Activated CD4-positive, alpha-beta T cell treated with anti-CD3 and anti-CD28 coated beads, Interleukin-2, amount 10 ng/mL, durations not matched to agents 24 days and 14 days (primary cell): ENCODE data around the gene MTPN. TPM values are rescaled to one million over a fixed set of nuclear protein-coding genes. Genes with fewer than 3 reads are reported as not detected.

ENCODE experiments used
- DNase-seq: peaks from one replicate; pipeline ENCODE4 v3.0.0; 2022
- H3K27ac Mint-ChIP-seq: one replicate; pipeline ENCODE4 v1.8.0; 2022; ENCODE audit warnings: mild to moderate bottlenecking, mixed read lengths
- H3K27me3 Mint-ChIP-seq: one replicate; pipeline ENCODE4 v1.8.0; 2022; ENCODE audit warnings: mixed read lengths
- H3K36me3 Mint-ChIP-seq: one replicate; pipeline ENCODE4 v1.8.0; 2022; ENCODE audit warnings: low read depth, mild to moderate bottlenecking, mixed read lengths
- H3K4me1 Mint-ChIP-seq: one replicate; pipeline ENCODE4 v1.8.0; 2021; ENCODE audit warnings: mixed read lengths
- H3K4me3 Mint-ChIP-seq: one replicate; pipeline ENCODE4 v1.8.0; 2022; ENCODE audit warnings: mild to moderate bottlenecking, moderate library complexity, mixed read lengths
- H3K9me3 Mint-ChIP-seq: one replicate; pipeline ENCODE4 v1.8.0; 2021; ENCODE audit warnings: mixed read lengths
- intact Hi-C: fragments of 100-400 bp; cut with micrococcal nuclease; formaldehyde crosslinking; loops from one replicate; pipeline ENCODE4 v1.15.1; 2023
- total RNA-seq: library from RNA; stranded (reverse); gene quantifications from 2 replicates; pipeline ENCODE4 v1.2.3, GENCODE V29; 2022

MTPN gene
- total RNA-seq, 1 donor from 2014 or later: 121 TPM

DNA sequence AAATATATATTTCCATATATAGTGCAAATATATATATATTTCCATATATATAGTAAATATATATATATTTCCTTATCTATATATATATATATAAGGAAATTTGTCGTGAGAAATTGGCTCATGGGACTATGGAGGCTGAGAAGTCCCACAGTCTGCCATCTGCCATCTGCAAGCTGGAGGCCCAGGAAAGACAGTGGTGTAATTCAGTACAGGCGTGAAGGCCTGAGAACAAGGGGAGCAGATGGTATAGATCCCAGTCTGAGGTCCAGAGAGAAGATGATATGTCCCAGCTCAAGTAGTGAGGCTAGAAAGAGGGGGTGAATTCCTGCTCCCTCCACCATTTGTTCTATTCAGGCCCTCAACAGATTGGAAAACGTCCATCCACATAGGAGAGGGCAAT is 78.9 kb downstream of the MTPN start:
- H3K4me1 Mint-ChIP-seq: no peaks in the 10 kb centered on the region

DNA sequence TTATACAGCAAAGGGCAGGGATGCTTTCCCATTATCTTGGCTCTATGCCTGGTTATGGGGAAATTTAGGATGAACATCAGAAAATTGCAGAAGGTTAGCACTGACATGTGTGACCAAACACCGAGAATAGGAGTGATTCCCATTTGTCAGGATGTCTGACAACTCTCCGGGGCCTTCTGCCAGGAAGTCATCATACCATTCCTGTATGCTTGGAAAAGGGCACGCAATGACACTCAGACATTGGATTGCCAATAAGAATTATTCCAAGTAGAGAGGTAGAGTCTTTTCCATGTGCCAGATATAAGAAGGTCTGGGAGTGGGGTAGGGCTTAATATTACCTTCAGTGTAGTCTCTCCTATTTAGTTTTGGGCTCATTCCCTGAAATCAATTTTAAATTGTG is 82.3 kb downstream of the MTPN start:
- DNase-seq: no peak
- no peaks in the 10 kb centered on the region for H3K27me3 Mint-ChIP-seq
- intact Hi-C loops: no loop called here
- no peak overlapping the region for H3K27ac Mint-ChIP-seq
- no peaks in the 10 kb centered on the region for H3K36me3 Mint-ChIP-seq
- no peaks in the 10 kb centered on the region for H3K9me3 Mint-ChIP-seq
- H3K4me1 Mint-ChIP-seq: no peaks in the 10 kb centered on the region
- no peak overlapping the region for H3K4me3 Mint-ChIP-seq

More for the DNA sequence above, 78.9 kb downstream of the MTPN start:
- intact Hi-C loops: no loop called here
- DNase-seq: no peak
- H3K9me3 Mint-ChIP-seq: no peaks in the 10 kb centered on the region
- H3K27me3 Mint-ChIP-seq: no peaks in the 10 kb centered on the region
- H3K36me3 Mint-ChIP-seq: no peaks in the 10 kb centered on the region
- H3K27ac Mint-ChIP-seq: no peak overlapping the region
- no peak overlapping the region for H3K4me3 Mint-ChIP-seq

DNA sequence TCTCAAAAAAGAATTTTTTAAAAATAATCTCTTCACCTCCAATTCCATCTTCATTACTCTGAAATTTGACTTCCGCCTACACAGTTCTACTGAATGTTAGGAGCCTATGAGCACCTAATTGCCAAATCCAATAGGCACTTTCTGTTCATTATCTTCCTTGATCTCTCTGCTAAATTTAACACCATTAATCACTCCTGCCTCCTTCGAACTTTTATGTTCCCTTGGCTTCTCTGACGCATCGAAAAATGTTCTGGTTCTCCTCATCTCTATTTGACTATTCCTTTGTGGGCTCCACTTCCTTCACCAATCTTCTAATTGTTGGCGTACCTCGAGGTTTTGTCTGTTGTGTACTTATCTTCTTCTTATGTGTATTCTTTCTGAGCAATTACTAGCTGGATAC is 87.3 kb downstream of the MTPN start:
- Mint-ChIP-seq H3K4me1 (no peaks in the 10 kb centered on the region), H3K36me3 (no peaks in the 10 kb centered on the region), H3K9me3 (no peaks in the 10 kb centered on the region), H3K27ac (no peak overlapping the region), H3K4me3 (no peak overlapping the region), H3K27me3 (no peaks in the 10 kb centered on the region)
- DNase-seq: no peak
- intact Hi-C loops: no loop called here

DNA sequence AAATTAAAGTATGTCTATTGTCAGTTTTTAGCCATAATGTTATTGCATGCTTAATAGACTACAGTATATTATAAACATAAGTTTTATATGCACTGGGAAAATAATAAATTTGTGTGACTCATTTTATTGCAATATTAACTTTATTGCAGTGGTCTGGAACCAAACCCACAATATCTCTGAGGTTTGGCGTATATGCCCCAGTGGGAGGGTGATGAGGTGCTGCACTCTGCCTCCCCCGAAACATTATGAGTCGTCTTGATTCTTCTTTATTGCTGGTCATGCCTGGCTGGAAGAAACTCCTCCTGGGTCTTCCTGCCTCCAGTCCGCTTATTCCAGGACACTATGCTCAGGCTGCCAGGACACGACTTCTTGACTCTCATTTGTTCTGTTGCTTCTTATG is 88.4 kb downstream of the MTPN start:
- no peak overlapping the region for H3K4me3 Mint-ChIP-seq
- intact Hi-C loops: no loop called here
- H3K27ac Mint-ChIP-seq: no peak overlapping the region
- no peak for DNase-seq
- no peaks in the 10 kb centered on the region for H3K27me3 Mint-ChIP-seq
- no peaks in the 10 kb centered on the region for H3K36me3 Mint-ChIP-seq
- no peaks in the 10 kb centered on the region for H3K9me3 Mint-ChIP-seq
- no peaks in the 10 kb centered on the region for H3K4me1 Mint-ChIP-seq

- Mint-ChIP-seq H3K27me3 (no peaks in the 10 kb centered on the region), H3K4me1 (no peaks in the 10 kb centered on the region), H3K4me3 (no peak overlapping the region), H3K36me3 (no peaks in the 10 kb centered on the region), H3K9me3 (no peaks in the 10 kb centered on the region), H3K27ac (no peak overlapping the region)
- DNase-seq: no peak
- intact Hi-C loops: no loop called here
These were observed 90.6 kb downstream of the MTPN start for GRCh38 chr7:135886345-135887132.

DNA sequence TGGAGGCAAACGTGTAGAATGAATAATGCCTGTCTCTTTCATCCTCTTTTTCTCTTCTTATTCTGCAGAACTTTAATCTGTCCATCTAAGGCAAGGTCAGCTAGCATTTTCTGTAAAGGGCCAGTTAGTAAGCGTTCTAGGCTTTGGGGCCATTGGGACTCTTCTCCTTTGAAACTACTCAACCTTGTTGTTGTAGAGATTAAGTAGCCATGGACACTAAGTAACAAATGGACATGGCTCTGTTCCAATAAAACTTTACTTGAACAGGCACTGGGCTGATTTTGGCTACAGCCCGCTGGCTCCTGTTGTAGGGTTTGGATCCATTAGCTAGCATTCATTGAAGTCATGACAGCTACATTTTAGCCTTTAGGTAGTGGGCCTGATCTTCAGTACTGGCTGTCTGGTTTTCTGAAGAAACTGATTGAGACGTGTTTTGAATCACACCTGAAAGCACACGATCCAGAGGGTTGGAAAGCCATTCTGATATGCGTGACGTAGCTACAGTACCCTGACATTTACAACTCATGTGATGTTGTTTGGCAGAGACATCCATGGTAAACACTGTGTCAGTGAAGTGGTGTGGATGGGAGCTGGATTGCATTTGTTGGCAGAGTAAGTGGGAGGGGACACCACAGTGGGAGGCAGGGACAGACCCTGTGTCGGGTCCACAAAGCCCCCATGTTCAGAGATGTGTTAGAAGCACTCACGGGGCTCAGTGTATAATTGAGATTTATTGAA is 92.5 kb downstream of the MTPN start:
- no peak for DNase-seq
- Mint-ChIP-seq H3K27me3 (no peaks in the 10 kb centered on the region), H3K9me3 (no peaks in the 10 kb centered on the region), H3K27ac (no peak overlapping the region), H3K4me3 (no peak overlapping the region), H3K4me1 (no peaks in the 10 kb centered on the region), H3K36me3 (no peaks in the 10 kb centered on the region)
- intact Hi-C loops: no loop called here

GRCh38 chr7:135879233-135879632 is 97.9 kb downstream of the MTPN start:
- no peak for DNase-seq
- Mint-ChIP-seq H3K4me1 (no peaks in the 10 kb centered on the region), H3K27me3 (peaks cover 2% of the 10 kb centered on the region), H3K4me3 (no peak overlapping the region), H3K9me3 (no peaks in the 10 kb centered on the region), H3K36me3 (no peaks in the 10 kb centered on the region), H3K27ac (no peak overlapping the region)
- intact Hi-C loops: no loop called here

DNA sequence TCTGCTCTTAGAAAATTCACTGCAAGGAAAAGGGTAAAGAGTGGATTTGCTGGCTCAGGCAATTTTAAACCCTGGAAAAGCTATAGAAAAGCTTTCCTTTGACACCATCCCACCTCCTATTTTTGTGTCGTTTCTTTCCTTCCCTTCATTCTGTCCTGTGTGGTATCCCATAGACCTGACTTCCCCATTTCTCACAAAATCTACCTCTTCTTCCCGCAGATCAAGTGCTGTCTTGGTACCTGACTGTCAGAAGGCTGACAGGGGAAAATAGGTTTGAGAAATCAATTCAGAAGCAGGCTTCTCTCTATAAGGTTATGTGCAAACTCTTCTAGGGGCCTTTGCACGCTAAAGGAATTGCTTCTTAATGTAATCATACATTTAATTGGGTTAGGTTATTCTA is 98.9 kb downstream of the MTPN start:
- no peak for DNase-seq
- H3K27ac Mint-ChIP-seq: no peak overlapping the region
- peaks cover 2% of the 10 kb centered on the region for H3K27me3 Mint-ChIP-seq
- H3K36me3 Mint-ChIP-seq: no peaks in the 10 kb centered on the region
- intact Hi-C loops: no loop called here
- no peaks in the 10 kb centered on the region for H3K4me1 Mint-ChIP-seq
- H3K9me3 Mint-ChIP-seq: no peaks in the 10 kb centered on the region
- H3K4me3 Mint-ChIP-seq: no peak overlapping the region

DNA sequence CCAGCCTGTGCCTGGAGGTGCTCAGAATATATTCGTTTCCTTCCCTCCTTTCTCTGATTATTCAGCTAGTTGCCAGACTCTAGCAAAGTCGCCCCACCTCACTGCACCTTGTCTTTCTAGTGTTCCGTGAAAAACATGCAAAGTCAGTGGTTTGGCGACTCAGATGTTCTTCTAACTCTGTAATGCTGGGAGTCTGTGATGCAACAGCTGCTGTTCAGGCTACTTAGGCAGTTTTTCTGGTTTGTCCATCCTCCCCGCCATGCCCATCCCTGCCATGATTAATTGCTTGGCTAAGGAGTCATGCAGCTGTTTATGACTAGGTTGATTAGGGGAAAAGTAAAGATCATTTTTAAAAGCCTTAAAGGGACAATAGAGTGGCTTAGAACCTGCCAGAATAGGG is 99.4 kb downstream of the MTPN start:
- Mint-ChIP-seq H3K4me3 (no peak overlapping the region), H3K27ac (no peak overlapping the region), H3K36me3 (no peaks in the 10 kb centered on the region), H3K4me1 (no peaks in the 10 kb centered on the region), H3K9me3 (no peaks in the 10 kb centered on the region), H3K27me3 (peaks cover 2% of the 10 kb centered on the region)
- intact Hi-C loops: no loop called here
- DNase-seq: no peak

Other genes with a start within 250 kb of the MTPN start
- gene SLC13A4, start 249.2 kb downstream of the MTPN start, total RNA-seq: not detected in 2 replicates
- gene FAM180A, start 228.5 kb downstream of the MTPN start, total RNA-seq: not detected in 2 replicates